ENCODE measurements around the gene PPM1M.

Gene PPM1M

GRCh38 chr3:52299247-52299878, 53.8 kb downstream of the PPM1M start:
- DNase-seq, result peak; percentile 77
